Measurements from ENCODE around the gene SAPCD2.
A peak's percentile ranks its signal among the peaks of the same experiment; 100 is the strongest.
"Not testable (repeated sequence)": the region's sequence is repeated elsewhere in the genome, so short reads cannot be mapped to it uniquely, and the experiment has no call there.

SAPCD2 gene

GRCh38 chr9:137064027-137064879, 6.1 kb downstream of the SAPCD2 start:
- DNase-seq: peak; percentile 26 to 51 (median 46)

GRCh38 chr9:137063311-137064026, 6.9 kb downstream of the SAPCD2 start:
- no peak for DNase-seq

- not testable (repeated sequence) for DNase-seq
These were observed 7.6 kb downstream of the SAPCD2 start for GRCh38 chr9:137062798-137063197.

GRCh38 chr9:137062384-137062783, 8.0 kb downstream of the SAPCD2 start:
- no peak for DNase-seq

GRCh38 chr9:137058521-137059234, 11.7 kb downstream of the SAPCD2 start:
- no peak for DNase-seq

GRCh38 chr9:137057545-137057944, 12.8 kb downstream of the SAPCD2 start:
- DNase-seq: no peak

- no peak for DNase-seq
These were observed 13.5 kb downstream of the SAPCD2 start for GRCh38 chr9:137056739-137057415.

- DNase-seq: no peak
These were observed 14.7 kb downstream of the SAPCD2 start for GRCh38 chr9:137055385-137056364.

GRCh38 chr9:137054932-137055384, 15.4 kb downstream of the SAPCD2 start:
- DNase-seq: no peak

GRCh38 chr9:137053944-137054931, 16.1 kb downstream of the SAPCD2 start, which contains the start of gene ENTPD2:
TSS of gene ENTPD2 (minus strand) at chr9:137054061. CDS start at chr9:137053997, 64 bp downstream.
- no peak for DNase-seq

GRCh38 chr9:137052998-137053943, 17.1 kb downstream of the SAPCD2 start:
- no peak for DNase-seq

GRCh38 chr9:137052293-137052692, 18.1 kb downstream of the SAPCD2 start:
- no peak for DNase-seq

- DNase-seq: no peak
These were observed 19.1 kb downstream of the SAPCD2 start for GRCh38 chr9:137051145-137051724.

- no peak for DNase-seq
These were observed 19.8 kb downstream of the SAPCD2 start for GRCh38 chr9:137050570-137050969.

- peak in 3 of 4 experiments; percentile 22 to 39 (median 26) for DNase-seq
These were observed 20.6 kb downstream of the SAPCD2 start for GRCh38 chr9:137049544-137050449.

GRCh38 chr9:137048655-137049543, 21.5 kb downstream of the SAPCD2 start:
- DNase-seq: no peak
